Nephron progenitor cell (in vitro differentiated cells): ENCODE data around the gene XPO6.
A peak's percentile ranks its signal among the peaks of the same experiment; 100 is the strongest.

Experiments
- DNase-seq: peaks from one replicate; pipeline ENCODE4 v3.0.0; 2021
- H3K27ac Mint-ChIP-seq: 2 replicates; pipeline ENCODE4 v1.8.0; 2021; ENCODE audit warnings: mild to moderate bottlenecking, moderate library complexity, mixed read lengths
- H3K27me3 Mint-ChIP-seq: 2 replicates; pipeline ENCODE4 v1.8.0; 2021; ENCODE audit warnings: mild to moderate bottlenecking, low read depth, mixed read lengths; ENCODE audit not compliant: poor library complexity
- H3K36me3 Mint-ChIP-seq: 2 replicates; pipeline ENCODE4 v1.8.0; 2021; ENCODE audit warnings: low read depth, mixed read lengths
- H3K4me1 Mint-ChIP-seq: 2 replicates; pipeline ENCODE4 v1.8.0; 2021; ENCODE audit warnings: mixed read lengths
- H3K4me3 Mint-ChIP-seq: 2 replicates; pipeline ENCODE4 v1.8.0; 2021; ENCODE audit warnings: mild to moderate bottlenecking, moderate library complexity, mixed read lengths
- H3K9me3 Mint-ChIP-seq: 2 replicates; pipeline ENCODE4 v1.8.0; 2021; ENCODE audit warnings: mild to moderate bottlenecking, moderate library complexity, mixed read lengths
- CTCF ChIP-seq: fragments of 200-600 bp; sonication (generic); IDR thresholded peaks from 2 replicates; pipeline ENCODE4 v1.5.0; 2021; ENCODE audit warnings: antibody characterized with exemption

Gene XPO6

GRCh38 chr16:28062261-28062846, 149.4 kb downstream of the XPO6 start:
- Mint-ChIP-seq H3K9me3 (no peaks in the 10 kb centered on the region), H3K4me1 (no peaks in the 10 kb centered on the region), H3K27me3 (peaks cover 85% of the 10 kb centered on the region), H3K27ac (no peak overlapping the region), H3K36me3 (no peaks in the 10 kb centered on the region), H3K4me3 (peak overlapping the region; percentile 61)
- TF ChIP-seq CTCF, result no peak
- no peak for DNase-seq

GRCh38 chr16:28061352-28062101, 150.2 kb downstream of the XPO6 start:
- no peak for DNase-seq
- no peak overlapping the region for H3K27ac Mint-ChIP-seq
- H3K36me3 Mint-ChIP-seq, result no peaks in the 10 kb centered on the region
- H3K9me3 Mint-ChIP-seq, result no peaks in the 10 kb centered on the region
- no peak for TF ChIP-seq CTCF
- peaks cover 6% of the 10 kb centered on the region for H3K4me1 Mint-ChIP-seq
- peak overlapping the region; percentile 63 for H3K4me3 Mint-ChIP-seq
- H3K27me3 Mint-ChIP-seq, result peaks cover 85% of the 10 kb centered on the region

- no peaks in the 10 kb centered on the region for H3K9me3 Mint-ChIP-seq
- TF ChIP-seq CTCF, result no peak
- peaks cover 6% of the 10 kb centered on the region for H3K4me1 Mint-ChIP-seq
- H3K27ac Mint-ChIP-seq, result no peak overlapping the region
- H3K36me3 Mint-ChIP-seq, result no peaks in the 10 kb centered on the region
- DNase-seq, result no peak
- H3K27me3 Mint-ChIP-seq, result peaks cover 70% of the 10 kb centered on the region
- no peak overlapping the region for H3K4me3 Mint-ChIP-seq
These were observed 151.8 kb downstream of the XPO6 start for GRCh38 chr16:28059841-28060575.

- TF ChIP-seq CTCF, result no peak
- Mint-ChIP-seq H3K27me3 (peaks cover 64% of the 10 kb centered on the region), H3K4me1 (peaks cover 6% of the 10 kb centered on the region)
These were observed 152.8 kb downstream of the XPO6 start for GRCh38 chr16:28058839-28059589.

GRCh38 chr16:28057949-28058348, 153.8 kb downstream of the XPO6 start:
- Mint-ChIP-seq H3K27ac (no peak overlapping the region), H3K36me3 (no peaks in the 10 kb centered on the region), H3K4me3 (no peak overlapping the region), H3K4me1 (peaks cover 13% of the 10 kb centered on the region), H3K9me3 (no peaks in the 10 kb centered on the region), H3K27me3 (peaks cover 71% of the 10 kb centered on the region)
- DNase-seq, result no peak
- no peak for TF ChIP-seq CTCF

More at GRCh38 chr16:28058839-28059589, 152.8 kb downstream of the XPO6 start:
- H3K4me3 Mint-ChIP-seq, result no peak overlapping the region
- DNase-seq, result no peak
- H3K27ac Mint-ChIP-seq, result no peak overlapping the region
- no peaks in the 10 kb centered on the region for H3K9me3 Mint-ChIP-seq
- H3K36me3 Mint-ChIP-seq, result no peaks in the 10 kb centered on the region
